SK-N-SH (cell line): Measurements from ENCODE around the gene KAT6B.

ENCODE experiments used
- ELF1 ChIP-seq: IDR thresholded peaks from 2 replicates; pipeline ENCODE4 v1.4.0; 2012
- EP300 ChIP-seq, 2 experiments: IDR thresholded peaks; 2 replicates each; pipeline versions ENCODE4 v1.4.0 to v1.6.1; 2012; ENCODE audit warnings: borderline replicate concordance in 1 of 2, low read depth in 1 of 2, low read length in 1 of 2
- EZH2phosphoT487 ChIP-seq: fragments of 200-600 bp; sonication (generic); IDR thresholded peaks from 2 replicates; pipeline ENCODE4 v1.6.1; 2017; ENCODE audit warnings: low read depth, mixed run types, mild to moderate bottlenecking, antibody characterized with exemption, moderate library complexity, borderline replicate concordance
- FOXJ3 ChIP-seq: sonication (generic); formaldehyde crosslinking; IDR thresholded peaks from 2 replicates; pipeline ENCODE4 v1.5.1; 2020; ENCODE audit warnings: mild to moderate bottlenecking, missing genetic modification reagents
- GATA2 ChIP-seq: sonication (generic); formaldehyde crosslinking; IDR thresholded peaks from 2 replicates; pipeline ENCODE4 v1.5.0; 2020; ENCODE audit warnings: mild to moderate bottlenecking, missing genetic modification reagents
- NFIC ChIP-seq: IDR thresholded peaks from 2 replicates; pipeline ENCODE4 v1.4.0; 2012; ENCODE audit warnings: borderline replicate concordance
- POLR2AphosphoS5 ChIP-seq: IDR thresholded peaks from 2 replicates; pipeline ENCODE4 v1.6.1; 2012; ENCODE audit warnings: low read depth, low read length
- TAF1 ChIP-seq: IDR thresholded peaks from 2 replicates; pipeline ENCODE4 v1.6.1; 2012; ENCODE audit warnings: low read depth, mild to moderate bottlenecking, low read length, moderate library complexity, borderline replicate concordance
- TF ChIP-seq, protein P1 (sequence below): IDR thresholded peaks from 2 replicates; pipeline ENCODE4 v1.4.0; 2012; ENCODE audit warnings: low read depth, borderline replicate concordance
- TF ChIP-seq, protein P2 (sequence below): fragments of 150-350 bp; IDR thresholded peaks from 2 replicates; pipeline ENCODE4 v1.6.1; 2017; ENCODE audit warnings: antibody characterized with exemption, low read length, low read depth, borderline replicate concordance
- TF ChIP-seq, protein P3 (sequence below): fragments of 200-600 bp; sonication (generic); IDR thresholded peaks from 2 replicates; pipeline ENCODE4 v1.6.1; 2017; ENCODE audit warnings: antibody characterized with exemption, mild to moderate bottlenecking, moderate library complexity
- TF ChIP-seq, protein P4 (sequence below): IDR thresholded peaks from 2 replicates; pipeline ENCODE4 v1.6.1; 2012; ENCODE audit warnings: mild to moderate bottlenecking, low read depth, low read length, moderate library complexity
- TF ChIP-seq, protein P5 (sequence below): IDR thresholded peaks from 2 replicates; pipeline ENCODE4 v1.4.0; 2012; ENCODE audit warnings: low read depth

DNA sequence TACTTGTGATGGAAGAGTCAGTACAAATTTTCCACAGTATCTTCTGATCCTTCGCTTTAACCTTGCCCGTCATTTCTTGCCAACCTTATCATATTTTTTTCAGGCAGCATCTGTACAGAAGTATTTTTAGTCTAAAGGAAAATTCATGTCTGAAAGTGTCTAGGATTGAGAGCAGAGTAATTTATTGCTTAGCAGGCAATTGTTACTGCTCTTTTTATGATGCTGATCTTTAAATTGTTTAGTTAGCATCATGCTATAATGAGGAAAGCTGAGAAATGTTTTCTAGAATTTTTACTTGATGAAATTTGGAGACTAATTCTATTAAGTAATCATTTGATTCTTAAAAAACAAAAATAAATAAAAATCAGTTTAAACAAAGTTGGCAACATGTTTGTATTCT lies 20.6 kb downstream of the KAT6B start:
- TF ChIP-seq, protein P1, sequence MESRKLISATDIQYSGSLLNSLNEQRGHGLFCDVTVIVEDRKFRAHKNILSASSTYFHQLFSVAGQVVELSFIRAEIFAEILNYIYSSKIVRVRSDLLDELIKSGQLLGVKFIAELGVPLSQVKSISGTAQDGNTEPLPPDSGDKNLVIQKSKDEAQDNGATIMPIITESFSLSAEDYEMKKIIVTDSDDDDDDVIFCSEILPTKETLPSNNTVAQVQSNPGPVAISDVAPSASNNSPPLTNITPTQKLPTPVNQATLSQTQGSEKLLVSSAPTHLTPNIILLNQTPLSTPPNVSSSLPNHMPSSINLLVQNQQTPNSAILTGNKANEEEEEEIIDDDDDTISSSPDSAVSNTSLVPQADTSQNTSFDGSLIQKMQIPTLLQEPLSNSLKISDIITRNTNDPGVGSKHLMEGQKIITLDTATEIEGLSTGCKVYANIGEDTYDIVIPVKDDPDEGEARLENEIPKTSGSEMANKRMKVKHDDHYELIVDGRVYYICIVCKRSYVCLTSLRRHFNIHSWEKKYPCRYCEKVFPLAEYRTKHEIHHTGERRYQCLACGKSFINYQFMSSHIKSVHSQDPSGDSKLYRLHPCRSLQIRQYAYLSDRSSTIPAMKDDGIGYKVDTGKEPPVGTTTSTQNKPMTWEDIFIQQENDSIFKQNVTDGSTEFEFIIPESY = no peak
- TF ChIP-seq NFIC (no peak), EZH2phosphoT487 (no peak), POLR2AphosphoS5 (no peak), EP300 (IDR thresholded peaks at IDR 0.05; ENCODE audit: borderline replicate concordance in 1 of 2, low read depth in 1 of 2, low read length in 1 of 2) (no peak), TAF1 (no peak), GATA2 (CRISPR knock-in tag) (no peak), ELF1 (no peak), FOXJ3 (no peak)
- TF ChIP-seq, protein P2, sequence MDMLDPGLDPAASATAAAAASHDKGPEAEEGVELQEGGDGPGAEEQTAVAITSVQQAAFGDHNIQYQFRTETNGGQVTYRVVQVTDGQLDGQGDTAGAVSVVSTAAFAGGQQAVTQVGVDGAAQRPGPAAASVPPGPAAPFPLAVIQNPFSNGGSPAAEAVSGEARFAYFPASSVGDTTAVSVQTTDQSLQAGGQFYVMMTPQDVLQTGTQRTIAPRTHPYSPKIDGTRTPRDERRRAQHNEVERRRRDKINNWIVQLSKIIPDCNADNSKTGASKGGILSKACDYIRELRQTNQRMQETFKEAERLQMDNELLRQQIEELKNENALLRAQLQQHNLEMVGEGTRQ = no peak
- TF ChIP-seq, protein P3, sequence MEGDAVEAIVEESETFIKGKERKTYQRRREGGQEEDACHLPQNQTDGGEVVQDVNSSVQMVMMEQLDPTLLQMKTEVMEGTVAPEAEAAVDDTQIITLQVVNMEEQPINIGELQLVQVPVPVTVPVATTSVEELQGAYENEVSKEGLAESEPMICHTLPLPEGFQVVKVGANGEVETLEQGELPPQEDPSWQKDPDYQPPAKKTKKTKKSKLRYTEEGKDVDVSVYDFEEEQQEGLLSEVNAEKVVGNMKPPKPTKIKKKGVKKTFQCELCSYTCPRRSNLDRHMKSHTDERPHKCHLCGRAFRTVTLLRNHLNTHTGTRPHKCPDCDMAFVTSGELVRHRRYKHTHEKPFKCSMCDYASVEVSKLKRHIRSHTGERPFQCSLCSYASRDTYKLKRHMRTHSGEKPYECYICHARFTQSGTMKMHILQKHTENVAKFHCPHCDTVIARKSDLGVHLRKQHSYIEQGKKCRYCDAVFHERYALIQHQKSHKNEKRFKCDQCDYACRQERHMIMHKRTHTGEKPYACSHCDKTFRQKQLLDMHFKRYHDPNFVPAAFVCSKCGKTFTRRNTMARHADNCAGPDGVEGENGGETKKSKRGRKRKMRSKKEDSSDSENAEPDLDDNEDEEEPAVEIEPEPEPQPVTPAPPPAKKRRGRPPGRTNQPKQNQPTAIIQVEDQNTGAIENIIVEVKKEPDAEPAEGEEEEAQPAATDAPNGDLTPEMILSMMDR = no peak
- TF ChIP-seq, protein P4, sequence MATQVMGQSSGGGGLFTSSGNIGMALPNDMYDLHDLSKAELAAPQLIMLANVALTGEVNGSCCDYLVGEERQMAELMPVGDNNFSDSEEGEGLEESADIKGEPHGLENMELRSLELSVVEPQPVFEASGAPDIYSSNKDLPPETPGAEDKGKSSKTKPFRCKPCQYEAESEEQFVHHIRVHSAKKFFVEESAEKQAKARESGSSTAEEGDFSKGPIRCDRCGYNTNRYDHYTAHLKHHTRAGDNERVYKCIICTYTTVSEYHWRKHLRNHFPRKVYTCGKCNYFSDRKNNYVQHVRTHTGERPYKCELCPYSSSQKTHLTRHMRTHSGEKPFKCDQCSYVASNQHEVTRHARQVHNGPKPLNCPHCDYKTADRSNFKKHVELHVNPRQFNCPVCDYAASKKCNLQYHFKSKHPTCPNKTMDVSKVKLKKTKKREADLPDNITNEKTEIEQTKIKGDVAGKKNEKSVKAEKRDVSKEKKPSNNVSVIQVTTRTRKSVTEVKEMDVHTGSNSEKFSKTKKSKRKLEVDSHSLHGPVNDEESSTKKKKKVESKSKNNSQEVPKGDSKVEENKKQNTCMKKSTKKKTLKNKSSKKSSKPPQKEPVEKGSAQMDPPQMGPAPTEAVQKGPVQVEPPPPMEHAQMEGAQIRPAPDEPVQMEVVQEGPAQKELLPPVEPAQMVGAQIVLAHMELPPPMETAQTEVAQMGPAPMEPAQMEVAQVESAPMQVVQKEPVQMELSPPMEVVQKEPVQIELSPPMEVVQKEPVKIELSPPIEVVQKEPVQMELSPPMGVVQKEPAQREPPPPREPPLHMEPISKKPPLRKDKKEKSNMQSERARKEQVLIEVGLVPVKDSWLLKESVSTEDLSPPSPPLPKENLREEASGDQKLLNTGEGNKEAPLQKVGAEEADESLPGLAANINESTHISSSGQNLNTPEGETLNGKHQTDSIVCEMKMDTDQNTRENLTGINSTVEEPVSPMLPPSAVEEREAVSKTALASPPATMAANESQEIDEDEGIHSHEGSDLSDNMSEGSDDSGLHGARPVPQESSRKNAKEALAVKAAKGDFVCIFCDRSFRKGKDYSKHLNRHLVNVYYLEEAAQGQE = no peak
- TF ChIP-seq, protein P5, sequence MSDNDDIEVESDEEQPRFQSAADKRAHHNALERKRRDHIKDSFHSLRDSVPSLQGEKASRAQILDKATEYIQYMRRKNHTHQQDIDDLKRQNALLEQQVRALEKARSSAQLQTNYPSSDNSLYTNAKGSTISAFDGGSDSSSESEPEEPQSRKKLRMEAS = no peak
